Adipose tissue (tissue), 3 donors: ENCODE data around the gene ELOVL6. TPM values are rescaled to one million over a fixed set of nuclear protein-coding genes. Genes with fewer than 3 reads are reported as not detected.
"Not testable (repeated sequence)": the region's sequence is repeated elsewhere in the genome, so short reads cannot be mapped to it uniquely, and the experiment has no call there.

Source experiments
- H3K27ac ChIP-seq: one replicate; pipeline ENCODE4 v1.5.1; 2013; ENCODE audit warnings: low read depth, low read length
- WGBS, 3 donors: extraction: QIAGEN DNeasy Blood & Tissue Kit; methylation state at CpG; one replicate each; pipeline ENCODE4 v1.1.7; 2013; 5-methylcytosine and 5-hydroxymethylcytosine counted together
- polyA plus RNA-seq, 3 donors: library from polyadenylated mRNA; stranded (reverse); fragments of 200-250 nt; gene quantifications; one replicate each; pipeline ENCODE4 v1.2.3, GENCODE V29; 2013
- donor health status: healthy with polysubstance abuse.
- donor health status: Bipolar disorder and iron deficiency.
- donor health status: healthy.

Gene ELOVL6
- polyA plus RNA-seq, 3 donors: 4.2 to 13.8 (median 4.3) TPM

DNA sequence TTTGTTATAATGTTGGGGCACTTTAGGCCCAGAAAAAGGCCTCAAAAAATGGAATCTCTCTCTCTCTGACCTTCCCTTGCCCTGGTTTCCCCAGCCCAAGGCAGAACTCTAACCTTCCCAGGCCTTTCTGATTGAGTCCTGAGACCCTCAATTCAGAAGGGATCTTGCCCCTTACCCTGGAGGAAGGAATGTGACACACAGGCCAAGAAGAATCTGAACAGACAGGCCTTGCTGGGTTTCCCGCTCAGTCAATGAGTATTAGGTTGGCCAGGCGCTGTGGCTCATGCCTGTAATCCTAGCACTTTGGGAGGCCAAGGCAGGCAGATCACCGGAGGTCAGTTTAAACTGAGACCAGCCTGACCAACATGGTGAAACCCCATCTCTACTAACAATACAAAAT lies 27.6 kb downstream of the ELOVL6 start:
- WGBS, 3 donors: 98 to 100% (median 99%) methylated on average over 3 of the region's 3 CpGs
- H3K27ac ChIP-seq: no peak overlapping the region

DNA sequence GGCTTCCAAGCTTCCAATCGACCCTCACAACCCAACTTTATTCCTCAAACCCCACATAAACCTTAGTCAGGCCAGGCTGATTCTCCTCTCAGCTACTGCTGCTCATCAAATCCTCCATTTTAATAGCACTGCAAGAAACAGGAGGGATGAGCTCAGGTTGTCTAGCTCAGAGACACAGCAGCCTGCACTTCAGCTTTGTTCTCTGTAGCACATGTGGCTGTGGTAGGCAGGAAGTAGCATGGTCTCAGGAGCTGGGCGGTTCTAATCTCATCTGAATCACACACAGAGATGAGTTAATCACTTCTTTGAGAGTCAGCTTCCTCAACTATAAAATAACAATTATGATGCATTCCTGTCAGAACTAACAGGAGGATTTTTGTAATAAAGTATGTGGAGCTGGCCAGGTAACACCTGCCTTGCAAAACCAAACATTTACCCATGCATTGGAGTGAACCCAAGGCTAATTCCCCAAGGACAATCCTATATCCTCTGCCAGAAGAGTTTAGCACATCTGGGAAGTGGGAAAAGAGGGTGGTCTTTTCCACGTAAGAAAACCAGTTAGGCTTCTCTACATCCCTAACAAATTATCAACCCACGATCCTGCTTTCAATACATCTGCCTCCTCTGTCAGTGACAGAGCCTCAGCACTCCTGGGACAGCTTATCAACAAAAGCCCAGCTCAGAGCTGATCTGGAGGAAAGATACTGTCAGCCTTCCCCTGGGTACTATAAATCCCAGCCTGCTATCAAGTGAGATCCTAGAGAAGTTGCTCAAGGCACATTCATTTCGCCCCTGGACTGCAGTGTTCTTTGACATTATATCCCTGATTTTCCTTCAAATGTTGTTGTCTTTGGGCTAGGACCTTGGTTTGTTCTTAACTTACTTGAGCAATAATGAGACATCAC lies 32.8 kb downstream of the ELOVL6 start:
- H3K27ac ChIP-seq: no peak overlapping the region
- 49 to 56% (median 55%) methylated on average over 5 of the region's 5 CpGs for WGBS, 3 donors

GRCh38 chr4:110164856-110165255 lies 33.6 kb downstream of the ELOVL6 start:
- H3K27ac ChIP-seq: no peak overlapping the region
- WGBS, 3 donors: 54 to 82% (median 58%) methylated on average over 2 of the region's 2 CpGs

- no peak overlapping the region for H3K27ac ChIP-seq
- 90 to 92% (median 91%) methylated on average over 5 of the region's 5 CpGs for WGBS, 3 donors
These were observed 34.2 kb downstream of the ELOVL6 start for GRCh38 chr4:110164251-110164650.

GRCh38 chr4:110163327-110164069 lies 34.9 kb downstream of the ELOVL6 start:
- 75 to 83% (median 80%) methylated on average over 4 of the region's 4 CpGs for WGBS, 3 donors
- no peak overlapping the region for H3K27ac ChIP-seq

DNA sequence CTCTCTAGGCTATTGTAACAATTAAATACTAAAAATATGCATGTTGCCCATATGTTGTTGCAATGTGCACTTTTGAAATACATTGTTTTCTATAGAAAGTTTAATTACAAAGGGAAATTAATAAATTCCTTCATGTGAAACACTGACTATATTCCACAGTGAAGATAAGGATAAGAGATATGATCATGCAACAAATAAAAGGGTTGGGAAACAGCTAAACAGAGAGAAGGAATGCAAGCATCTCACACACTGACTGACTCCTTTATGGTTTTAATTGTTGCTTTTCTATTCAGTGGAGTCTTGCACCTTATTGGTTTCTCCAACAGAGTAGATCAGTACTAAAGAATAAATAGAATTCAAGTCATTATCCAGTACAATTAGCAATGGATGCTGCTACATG lies 37.8 kb downstream of the ELOVL6 start:
- H3K27ac ChIP-seq: no peak overlapping the region

DNA sequence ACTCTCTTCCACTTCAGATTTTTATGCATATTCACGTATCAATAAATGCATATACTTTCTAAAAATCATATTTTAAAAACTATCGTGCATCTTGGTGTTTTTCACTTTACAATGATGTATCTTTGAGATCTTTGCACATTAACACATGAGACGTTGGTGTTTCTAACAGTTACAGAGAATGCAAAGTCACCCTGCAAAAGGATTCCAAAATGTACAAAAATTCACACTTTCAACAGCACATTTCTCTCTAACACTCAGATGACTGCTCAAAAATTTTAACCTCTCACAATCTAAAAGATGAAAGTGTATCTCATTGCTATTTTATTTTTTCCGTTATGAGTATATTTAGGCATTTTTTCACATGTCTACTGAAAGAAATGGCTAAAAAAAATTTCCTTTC lies 38.9 kb downstream of the ELOVL6 start:
- no peak overlapping the region for H3K27ac ChIP-seq
- 69 to 92% (median 70%) methylated on average over 4 of the region's 4 CpGs for WGBS, 3 donors

DNA sequence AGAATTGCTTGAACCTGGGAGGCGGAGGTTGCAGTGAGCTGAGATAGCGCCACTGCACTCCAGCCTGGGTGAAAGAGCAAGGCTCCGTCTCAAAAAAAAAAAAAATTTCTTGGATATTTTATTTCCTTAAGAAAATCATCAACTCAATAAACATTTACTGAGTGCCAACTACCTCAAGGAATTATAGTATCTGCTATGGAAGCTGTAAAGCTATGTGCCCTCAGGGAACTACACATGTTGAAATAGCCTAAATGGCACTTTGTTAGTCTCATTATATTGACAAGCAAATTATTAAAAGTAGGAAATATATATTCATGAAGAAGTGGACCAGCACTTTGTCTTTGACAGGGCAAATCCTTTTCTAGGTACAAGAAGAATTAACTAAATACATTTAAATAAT lies 40.8 kb downstream of the ELOVL6 start:
- 94 to 97% (median 96%) methylated on average over 3 of the region's 3 CpGs for WGBS, 3 donors
- no peak overlapping the region for H3K27ac ChIP-seq

- H3K27ac ChIP-seq: not testable (repeated sequence)
- WGBS, 3 donors: 78 to 89% (median 79%) methylated on average over 5 of the region's 5 CpGs
These were observed 41.2 kb downstream of the ELOVL6 start for GRCh38 chr4:110157166-110157565.

DNA sequence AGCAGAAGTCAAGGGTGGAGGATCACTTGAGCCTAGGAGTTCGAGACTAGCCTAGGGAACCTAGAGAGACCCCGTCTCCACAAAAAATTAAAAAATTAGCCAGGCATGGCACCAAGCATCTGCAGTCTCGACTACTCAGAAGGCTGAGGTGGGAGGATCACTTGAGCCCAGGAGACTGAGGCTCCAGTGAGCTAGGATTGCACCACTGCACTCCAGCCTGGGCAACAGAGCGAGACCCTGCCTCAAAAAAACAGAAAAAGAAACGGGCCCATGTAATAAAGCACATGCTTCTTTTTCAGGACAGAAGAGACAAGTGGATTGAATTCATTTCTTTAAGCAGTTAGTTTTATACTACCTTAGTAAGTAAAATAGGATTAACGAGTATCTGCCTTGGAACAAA lies 42.0 kb downstream of the ELOVL6 start:
- no peak overlapping the region for H3K27ac ChIP-seq
- WGBS, 3 donors: 90 to 94% (median 93%) methylated on average over 6 of the region's 6 CpGs

DNA sequence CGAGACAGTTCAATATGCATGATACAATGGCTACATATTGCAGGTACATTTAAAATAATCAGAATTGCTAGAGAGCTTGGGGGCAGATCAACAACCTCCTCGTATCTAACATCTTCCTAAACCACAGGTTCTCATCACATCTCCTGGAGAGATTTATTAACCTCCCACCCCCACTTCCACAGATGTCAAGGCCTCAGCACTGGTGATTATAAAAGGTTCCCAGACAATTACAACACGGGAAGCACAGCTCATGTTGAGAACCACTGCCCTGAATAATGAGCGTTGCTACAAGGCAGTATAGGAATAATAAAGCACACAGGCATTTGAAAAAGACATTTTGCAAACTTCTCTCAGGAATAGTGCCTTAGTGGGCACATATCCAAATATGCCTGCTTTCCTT lies 42.8 kb downstream of the ELOVL6 start:
- H3K27ac ChIP-seq: no peak overlapping the region
- 57 to 67% (median 63%) methylated on average over 4 of the region's 4 CpGs for WGBS, 3 donors

DNA sequence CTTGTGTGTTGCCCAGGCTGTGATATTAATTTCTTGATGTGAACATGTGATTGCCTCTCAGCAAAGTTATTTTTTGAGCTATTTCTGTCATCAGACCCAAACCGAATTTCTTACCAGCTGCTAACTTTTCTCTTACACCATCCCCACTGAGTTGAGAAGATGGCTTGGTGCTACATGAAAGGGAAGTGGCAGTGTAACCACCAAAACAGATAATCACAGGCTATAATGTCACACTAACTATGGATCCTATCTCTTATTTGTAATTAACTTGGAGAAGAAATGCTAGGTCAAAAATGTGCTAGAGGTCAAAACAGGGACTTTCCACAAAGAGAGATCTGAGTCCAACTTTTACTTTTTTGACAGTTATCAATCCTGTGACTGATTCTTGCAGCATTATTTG lies 43.8 kb downstream of the ELOVL6 start:
- 60 to 83% (median 65%) methylated on average over 1 of the region's 1 CpG for WGBS, 3 donors
- H3K27ac ChIP-seq: no peak overlapping the region

DNA sequence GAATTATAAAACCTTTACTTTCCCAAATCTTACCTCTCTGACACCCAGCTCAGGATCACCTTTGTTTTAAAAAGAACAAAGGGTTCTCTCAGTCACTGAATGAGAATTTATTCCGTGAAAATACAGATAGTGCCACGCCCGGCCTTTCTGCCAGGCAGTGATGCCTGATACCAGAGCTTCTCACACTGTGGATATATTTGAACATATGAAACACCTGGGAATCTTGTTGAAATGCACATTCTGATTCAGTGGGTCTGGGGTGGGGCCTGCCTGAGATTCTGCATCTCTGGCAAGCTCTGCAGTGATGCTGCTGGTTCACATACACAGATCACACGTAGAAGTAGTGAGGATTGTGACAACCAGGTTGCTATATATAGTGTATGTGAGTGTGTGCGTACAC lies 46.0 kb downstream of the ELOVL6 start:
- H3K27ac ChIP-seq: no peak overlapping the region
- 90 to 91% (median 90%) methylated on average over 5 of the region's 5 CpGs for WGBS, 3 donors

DNA sequence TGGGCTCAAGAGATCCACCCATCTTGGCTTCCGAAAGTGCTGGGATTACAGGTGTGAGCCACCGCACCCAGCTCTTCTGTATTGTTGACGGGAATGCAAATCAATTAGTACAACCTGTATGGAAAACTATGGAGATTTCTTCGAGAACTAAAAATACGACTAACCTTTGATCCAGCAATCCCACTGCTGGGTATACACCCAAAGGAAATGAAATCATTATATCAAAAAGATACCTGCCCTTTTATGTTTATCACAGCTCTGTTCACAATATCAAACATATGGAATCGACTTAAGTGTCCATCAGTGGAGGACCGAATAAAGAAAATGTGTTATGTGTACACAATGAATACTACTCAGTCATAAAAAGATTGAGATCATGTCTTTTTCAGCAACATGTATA lies 49.3 kb downstream of the ELOVL6 start:
- no peak overlapping the region for H3K27ac ChIP-seq
- 93 to 97% (median 97%) methylated on average over 7 of the region's 7 CpGs for WGBS, 3 donors

GRCh38 chr4:110142461-110142860 lies 56.0 kb downstream of the ELOVL6 start:
- no peak overlapping the region for H3K27ac ChIP-seq

DNA sequence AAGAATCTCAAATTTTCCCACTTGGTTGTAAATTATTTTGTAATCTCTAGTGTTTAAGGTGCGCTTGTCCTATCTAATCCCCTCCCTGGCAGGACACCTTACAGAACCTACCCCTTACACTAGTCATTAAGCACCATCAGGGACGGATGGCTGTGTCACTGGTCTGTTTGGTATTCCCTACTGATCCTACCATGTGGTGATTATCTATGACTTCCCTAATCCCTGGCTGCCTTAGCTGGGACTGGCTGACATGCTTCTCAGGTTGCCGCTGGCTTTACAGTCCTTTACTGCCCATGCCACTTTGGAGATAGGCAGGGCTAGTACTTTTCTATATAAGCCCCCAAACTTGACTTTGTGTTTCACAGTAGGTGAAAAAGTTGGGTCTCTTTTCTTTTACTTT lies 58.6 kb downstream of the ELOVL6 start:
- WGBS, 3 donors: 79 to 89% (median 82%) methylated on average over 3 of the region's 3 CpGs
- no peak overlapping the region for H3K27ac ChIP-seq

- 19 to 46% (median 40%) methylated on average over 3 of the region's 3 CpGs for WGBS, 3 donors
- no peak overlapping the region for H3K27ac ChIP-seq
These were observed 59.3 kb downstream of the ELOVL6 start for GRCh38 chr4:110139111-110139510.

- no peak overlapping the region for H3K27ac ChIP-seq
- 33 to 69% (median 56%) methylated on average over 1 of the region's 1 CpG for WGBS, 3 donors
These were observed 59.9 kb downstream of the ELOVL6 start for GRCh38 chr4:110138551-110138950.

- 30 to 67% (median 45%) methylated on average over 1 of the region's 1 CpG for WGBS, 3 donors
- no peak overlapping the region for H3K27ac ChIP-seq
These were observed 60.6 kb downstream of the ELOVL6 start for GRCh38 chr4:110137829-110138228.

GRCh38 chr4:110135523-110135922 lies 62.9 kb downstream of the ELOVL6 start:
- 50 to 83% (median 56%) methylated on average over 1 of the region's 1 CpG for WGBS, 3 donors

More at GRCh38 chr4:110135523-110135922, 62.9 kb downstream of the ELOVL6 start:
- H3K27ac ChIP-seq: no peak overlapping the region
